Measurements from ENCODE around the gene ZDHHC7.
"Not testable (repeated sequence)": the region's sequence is repeated elsewhere in the genome, so short reads cannot be mapped to it uniquely, and the experiment has no call there.

ZDHHC7 gene

DNA sequence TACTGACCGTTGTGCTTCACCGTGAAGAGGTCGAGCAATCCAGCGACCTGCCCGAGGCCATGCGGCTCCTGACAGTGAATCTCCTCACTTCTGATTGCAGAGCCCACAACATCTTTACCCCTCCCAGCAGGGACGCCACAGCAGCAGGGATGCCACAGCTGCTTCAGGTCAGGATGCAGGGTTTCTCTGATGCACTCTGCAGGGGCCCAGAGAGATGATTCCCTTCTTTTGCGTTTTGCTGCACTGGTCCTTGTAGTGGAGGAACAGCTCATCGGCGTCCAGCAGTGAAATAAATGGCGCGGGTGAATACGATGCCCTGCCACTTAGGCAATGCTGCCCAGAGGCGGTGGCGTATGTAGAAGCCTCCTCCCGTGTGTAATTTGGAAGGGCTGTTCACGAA is 21.8 kb upstream of the ZDHHC7 start:
- TF ChIP-seq, protein P1, sequence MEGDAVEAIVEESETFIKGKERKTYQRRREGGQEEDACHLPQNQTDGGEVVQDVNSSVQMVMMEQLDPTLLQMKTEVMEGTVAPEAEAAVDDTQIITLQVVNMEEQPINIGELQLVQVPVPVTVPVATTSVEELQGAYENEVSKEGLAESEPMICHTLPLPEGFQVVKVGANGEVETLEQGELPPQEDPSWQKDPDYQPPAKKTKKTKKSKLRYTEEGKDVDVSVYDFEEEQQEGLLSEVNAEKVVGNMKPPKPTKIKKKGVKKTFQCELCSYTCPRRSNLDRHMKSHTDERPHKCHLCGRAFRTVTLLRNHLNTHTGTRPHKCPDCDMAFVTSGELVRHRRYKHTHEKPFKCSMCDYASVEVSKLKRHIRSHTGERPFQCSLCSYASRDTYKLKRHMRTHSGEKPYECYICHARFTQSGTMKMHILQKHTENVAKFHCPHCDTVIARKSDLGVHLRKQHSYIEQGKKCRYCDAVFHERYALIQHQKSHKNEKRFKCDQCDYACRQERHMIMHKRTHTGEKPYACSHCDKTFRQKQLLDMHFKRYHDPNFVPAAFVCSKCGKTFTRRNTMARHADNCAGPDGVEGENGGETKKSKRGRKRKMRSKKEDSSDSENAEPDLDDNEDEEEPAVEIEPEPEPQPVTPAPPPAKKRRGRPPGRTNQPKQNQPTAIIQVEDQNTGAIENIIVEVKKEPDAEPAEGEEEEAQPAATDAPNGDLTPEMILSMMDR (IDR thresholded peaks at IDR 0.05; ENCODE audit: low read depth, low read length) = no peak
- Histone ChIP-seq H3K36me3 (no peaks in the 10 kb centered on the region), H3K4me3 (ENCODE audit: low read depth, low read length) (no peak overlapping the region), H3K27me3 (ENCODE audit: insufficient read depth, low read depth, severe bottlenecking) (no peaks in the 10 kb centered on the region), H3K27ac (no peak overlapping the region), H3K9me3 (ENCODE audit: severe bottlenecking) (no peaks in the 10 kb centered on the region)
- DNase-seq = no peak

DNA sequence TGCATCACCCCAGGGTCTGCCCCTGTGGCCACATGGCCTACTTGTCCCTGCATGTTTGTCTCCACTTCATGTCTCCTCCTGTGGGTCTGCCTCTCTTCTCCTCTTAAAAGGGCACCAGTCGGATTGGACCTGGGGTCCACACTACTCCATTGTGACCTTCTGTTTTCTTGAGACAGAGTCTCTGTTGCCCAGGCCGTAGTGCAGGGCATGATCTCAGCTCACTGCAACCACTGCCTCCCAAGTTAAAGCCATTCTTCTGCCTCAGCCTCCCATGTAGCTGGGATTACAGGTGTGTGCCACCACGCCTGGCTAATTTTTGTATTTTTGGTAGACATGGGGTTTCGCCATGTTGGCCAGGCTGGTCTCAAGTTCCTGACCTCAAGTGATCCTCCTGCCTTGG is 20.9 kb upstream of the ZDHHC7 start:
- not testable (repeated sequence) for H3K27ac ChIP-seq

GRCh38 chr16:85031451-85031850 is 20.1 kb upstream of the ZDHHC7 start:
- no peaks in the 10 kb centered on the region for H3K27me3 ChIP-seq (ENCODE audit: insufficient read depth, low read depth, severe bottlenecking)
- no peak overlapping the region for H3K27ac ChIP-seq
- no peaks in the 10 kb centered on the region for H3K9me3 ChIP-seq (ENCODE audit: severe bottlenecking)
- no peak overlapping the region for H3K4me3 ChIP-seq (ENCODE audit: low read depth, low read length)
- H3K36me3 ChIP-seq = no peaks in the 10 kb centered on the region
- TF ChIP-seq, protein P1 (IDR thresholded peaks at IDR 0.05; ENCODE audit: low read depth, low read length) = no peak
- no peak for DNase-seq

More for the DNA sequence above, 20.9 kb upstream of the ZDHHC7 start:
- H3K27me3 ChIP-seq (ENCODE audit: insufficient read depth, low read depth, severe bottlenecking); H3K4me3 ChIP-seq (ENCODE audit: low read depth, low read length); DNase-seq; H3K9me3 ChIP-seq (ENCODE audit: severe bottlenecking); H3K36me3 ChIP-seq: not testable (repeated sequence)

DNA sequence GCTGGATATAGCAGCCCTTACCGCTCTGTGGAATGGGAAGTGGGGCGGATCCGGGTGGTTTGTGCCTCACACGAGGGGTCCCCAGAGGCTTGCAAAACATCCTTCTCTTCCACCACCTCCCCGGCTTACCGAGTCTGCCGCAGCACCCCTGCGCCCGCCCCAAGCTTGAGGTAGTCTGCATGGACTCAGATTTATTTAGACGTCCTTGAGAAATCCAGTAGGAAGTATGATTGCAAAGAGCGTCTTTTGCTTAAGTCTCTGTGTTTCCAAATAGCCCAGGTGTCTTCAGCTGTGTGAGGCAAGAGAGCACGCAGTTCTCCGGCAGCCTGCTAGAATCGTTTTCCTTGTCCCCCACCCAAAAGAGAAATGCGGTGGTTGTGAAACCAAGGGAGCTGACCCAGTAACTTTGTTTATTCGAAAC is 18.7 kb upstream of the ZDHHC7 start:
- Histone ChIP-seq H3K36me3 (no peaks in the 10 kb centered on the region), H3K27ac (no peak overlapping the region), H3K4me3 (ENCODE audit: low read depth, low read length) (no peak overlapping the region), H3K9me3 (ENCODE audit: severe bottlenecking) (no peaks in the 10 kb centered on the region), H3K27me3 (ENCODE audit: insufficient read depth, low read depth, severe bottlenecking) (no peaks in the 10 kb centered on the region)
- DNase-seq = no peak
- TF ChIP-seq, protein P1 (IDR thresholded peaks at IDR 0.05; ENCODE audit: low read depth, low read length) = no peak

DNA sequence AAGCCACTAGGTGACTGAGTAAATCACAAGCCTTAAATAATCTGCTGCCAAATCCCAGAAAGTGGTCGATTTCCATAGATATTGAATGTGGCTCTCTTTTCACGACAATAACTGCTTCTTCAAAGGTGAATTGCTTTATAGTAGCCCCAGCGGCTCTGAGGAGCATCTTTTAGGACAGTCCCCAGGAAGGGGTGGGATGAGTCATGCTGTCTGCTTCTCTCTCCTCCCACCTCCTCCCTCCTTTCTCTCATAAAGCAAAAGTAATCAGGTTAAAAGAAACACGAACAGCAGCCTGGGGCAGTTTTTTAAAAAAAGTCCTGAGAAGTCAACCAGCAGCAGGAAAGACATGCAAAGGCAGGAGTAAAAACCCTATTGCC is 18.1 kb upstream of the ZDHHC7 start:
- Histone ChIP-seq H3K27me3 (ENCODE audit: insufficient read depth, low read depth, severe bottlenecking) (no peaks in the 10 kb centered on the region), H3K9me3 (ENCODE audit: severe bottlenecking) (no peaks in the 10 kb centered on the region), H3K4me3 (ENCODE audit: low read depth, low read length) (no peak overlapping the region), H3K27ac (no peak overlapping the region), H3K36me3 (no peaks in the 10 kb centered on the region)
- TF ChIP-seq, protein P1 (IDR thresholded peaks at IDR 0.05; ENCODE audit: low read depth, low read length) = no peak
- no peak for DNase-seq

- TF ChIP-seq, protein P1 (IDR thresholded peaks at IDR 0.05; ENCODE audit: low read depth, low read length) = no peak
- no peak for DNase-seq
- no peaks in the 10 kb centered on the region for H3K36me3 ChIP-seq
- H3K4me3 ChIP-seq (ENCODE audit: low read depth, low read length) = no peak overlapping the region
- H3K9me3 ChIP-seq (ENCODE audit: severe bottlenecking) = no peaks in the 10 kb centered on the region
- no peaks in the 10 kb centered on the region for H3K27me3 ChIP-seq (ENCODE audit: insufficient read depth, low read depth, severe bottlenecking)
- H3K27ac ChIP-seq = no peak overlapping the region
Observed at GRCh38 chr16:85028685-85029407, 17.5 kb upstream of the ZDHHC7 start.
